Measurements from ENCODE around the gene ELL2.
"Not testable (repeated sequence)": the region's sequence is repeated elsewhere in the genome, so short reads cannot be mapped to it uniquely, and the experiment has no call there.

The ELL2 gene

DNA sequence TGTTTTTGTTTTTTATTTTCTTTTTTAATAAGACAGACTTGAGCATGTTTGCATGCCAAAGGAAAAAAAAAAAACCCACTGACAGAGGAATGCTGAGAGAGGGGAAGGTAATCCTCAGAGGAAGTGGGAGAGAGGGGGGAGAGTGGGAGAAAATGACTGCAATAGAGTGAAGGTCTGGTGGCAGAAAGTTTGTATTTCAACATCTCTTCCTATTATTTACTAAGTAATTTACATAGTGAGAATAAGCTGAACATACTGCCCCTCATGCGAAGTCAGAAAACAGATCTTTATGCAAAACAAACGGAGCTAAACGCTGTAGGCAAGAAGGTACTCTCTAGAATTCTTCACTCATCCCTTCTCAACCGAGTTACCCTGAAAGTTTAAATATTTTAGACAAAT lies 45.0 kb downstream of the ELL2 start:
- Mint-ChIP-seq H3K9me3 (no peaks in the 10 kb centered on the region), H3K4me1 (peaks cover 10% of the 10 kb centered on the region), H3K27me3 (no peaks in the 10 kb centered on the region), H3K27ac (no peak overlapping the region), H3K4me3 (no peak overlapping the region), H3K36me3 (peaks cover 26% of the 10 kb centered on the region)

GRCh38 chr5:95915999-95916686 lies 45.5 kb downstream of the ELL2 start:
- Mint-ChIP-seq H3K4me3 (no peak overlapping the region), H3K4me1 (peaks cover 10% of the 10 kb centered on the region)

DNA sequence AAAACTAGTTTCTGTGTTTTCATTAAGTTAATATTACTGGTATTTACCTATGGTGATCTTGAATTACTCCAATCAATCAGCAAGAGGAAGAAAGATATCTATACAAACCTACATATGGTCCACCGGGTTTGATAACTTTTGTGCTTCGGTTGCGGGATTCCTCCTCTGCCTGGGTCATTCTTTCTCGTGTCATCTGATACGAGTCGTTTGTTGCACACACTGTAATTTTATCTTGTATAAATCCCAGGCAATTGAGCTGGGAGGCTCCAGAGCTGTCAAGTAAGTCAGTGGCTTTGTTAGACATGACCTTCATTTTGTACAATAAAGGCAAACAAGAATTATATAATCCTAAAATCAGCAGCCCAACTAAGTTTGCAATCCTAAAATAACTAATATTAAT lies 48.0 kb downstream of the ELL2 start:
- Mint-ChIP-seq H3K4me1 (peaks cover 10% of the 10 kb centered on the region), H3K4me3 (no peak overlapping the region), H3K9me3 (no peaks in the 10 kb centered on the region), H3K27me3 (no peaks in the 10 kb centered on the region), H3K27ac (no peak overlapping the region), H3K36me3 (peaks cover 29% of the 10 kb centered on the region)

More at GRCh38 chr5:95915999-95916686, 45.5 kb downstream of the ELL2 start:
- Mint-ChIP-seq H3K27ac (peak overlapping the region; percentile 20), H3K36me3 (peaks cover 30% of the 10 kb centered on the region), H3K9me3 (no peaks in the 10 kb centered on the region), H3K27me3 (no peaks in the 10 kb centered on the region)

DNA sequence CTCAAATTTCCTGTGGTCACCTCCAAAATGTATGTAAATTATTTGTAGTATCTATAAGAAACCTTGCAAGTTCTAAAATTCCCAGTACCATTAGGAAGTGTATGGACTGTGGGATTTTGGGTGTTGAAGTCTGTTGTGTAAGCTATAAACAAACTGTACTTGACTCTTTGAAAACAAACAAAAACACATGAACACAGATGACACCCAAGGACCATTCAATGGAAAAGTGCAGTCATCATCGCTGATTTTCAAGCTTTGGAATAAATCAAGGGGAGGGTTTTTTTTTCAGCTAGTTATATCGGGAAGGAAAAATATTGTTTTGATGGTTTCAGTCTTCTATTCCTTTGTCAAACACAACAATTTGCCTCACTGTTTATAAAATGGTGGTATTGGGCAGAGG lies 49.6 kb downstream of the ELL2 start:
- Mint-ChIP-seq H3K4me3 (no peak overlapping the region), H3K36me3 (peaks cover 29% of the 10 kb centered on the region), H3K27ac (no peak overlapping the region), H3K27me3 (no peaks in the 10 kb centered on the region), H3K4me1 (peaks cover 7% of the 10 kb centered on the region), H3K9me3 (no peaks in the 10 kb centered on the region)

DNA sequence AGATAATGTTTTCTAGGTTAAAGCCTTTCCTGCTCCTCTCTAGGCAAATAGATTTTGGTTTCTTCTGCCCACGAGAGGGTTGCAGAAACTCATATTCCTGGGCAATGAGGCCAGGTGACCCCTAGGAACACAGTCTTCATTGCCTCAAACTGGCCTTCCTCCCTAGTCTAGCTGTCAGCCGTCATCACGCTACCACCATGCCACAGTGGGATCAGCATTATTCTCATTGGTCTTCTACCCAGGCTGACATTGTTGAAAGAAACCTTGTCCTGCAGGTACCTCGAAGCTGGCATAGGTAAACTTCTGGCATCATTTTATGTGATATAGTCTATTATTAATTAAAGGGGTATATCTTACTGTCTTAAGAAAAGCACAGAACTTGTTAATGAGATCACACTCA lies 51.1 kb downstream of the ELL2 start:
- H3K4me1 Mint-ChIP-seq: no peaks in the 10 kb centered on the region
- H3K36me3 Mint-ChIP-seq: peaks cover 24% of the 10 kb centered on the region
- H3K4me3 Mint-ChIP-seq: no peak overlapping the region
- no peaks in the 10 kb centered on the region for H3K27me3 Mint-ChIP-seq
- no peaks in the 10 kb centered on the region for H3K9me3 Mint-ChIP-seq
- no peak overlapping the region for H3K27ac Mint-ChIP-seq

GRCh38 chr5:95909738-95910137 lies 51.9 kb downstream of the ELL2 start:
- Mint-ChIP-seq H3K27me3 (no peaks in the 10 kb centered on the region), H3K36me3 (peaks cover 23% of the 10 kb centered on the region), H3K4me1 (no peaks in the 10 kb centered on the region), H3K4me3 (no peak overlapping the region), H3K9me3 (no peaks in the 10 kb centered on the region), H3K27ac (no peak overlapping the region)

GRCh38 chr5:95908799-95909198 lies 52.9 kb downstream of the ELL2 start:
- no peaks in the 10 kb centered on the region for H3K9me3 Mint-ChIP-seq
- no peak overlapping the region for H3K27ac Mint-ChIP-seq
- H3K27me3 Mint-ChIP-seq: no peaks in the 10 kb centered on the region
- H3K4me3 Mint-ChIP-seq: no peak overlapping the region
- H3K36me3 Mint-ChIP-seq: peaks cover 25% of the 10 kb centered on the region
- H3K4me1 Mint-ChIP-seq: no peaks in the 10 kb centered on the region

GRCh38 chr5:95907740-95908706 lies 53.6 kb downstream of the ELL2 start:
- no peaks in the 10 kb centered on the region for H3K9me3 Mint-ChIP-seq
- peaks cover 23% of the 10 kb centered on the region for H3K36me3 Mint-ChIP-seq
- no peaks in the 10 kb centered on the region for H3K4me1 Mint-ChIP-seq
- no peak overlapping the region for H3K27ac Mint-ChIP-seq
- H3K27me3 Mint-ChIP-seq: no peaks in the 10 kb centered on the region
- H3K4me3 Mint-ChIP-seq: no peak overlapping the region

DNA sequence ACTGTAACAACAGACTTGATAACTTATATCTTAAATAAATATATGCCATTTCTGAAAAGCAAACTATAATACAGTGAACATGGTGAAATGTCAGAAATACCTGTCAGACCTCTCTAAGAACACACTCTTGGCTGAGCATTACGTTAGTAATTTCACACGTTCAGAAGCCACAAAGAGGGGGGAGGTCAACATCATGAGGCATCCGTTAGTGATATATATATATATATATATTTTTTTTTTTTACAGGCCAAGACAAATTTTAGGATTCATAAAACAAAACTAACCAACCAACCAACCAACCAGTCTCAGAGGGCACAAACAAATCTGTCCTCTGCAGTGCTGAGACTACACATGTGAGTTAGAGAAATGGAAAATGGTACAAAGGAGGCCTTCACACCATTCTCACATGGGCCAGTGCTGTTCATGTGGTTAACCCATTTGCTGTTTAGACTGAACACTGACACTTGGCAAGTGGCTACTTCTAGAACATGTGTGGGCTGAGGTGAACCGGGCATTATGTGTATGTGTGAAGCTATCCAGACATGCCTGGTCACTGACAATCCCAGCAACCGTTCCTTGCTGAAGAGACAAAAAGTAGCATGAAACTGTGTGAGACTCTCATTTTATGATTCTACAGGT lies 54.5 kb downstream of the ELL2 start:
- no peak overlapping the region for H3K27ac Mint-ChIP-seq
- no peaks in the 10 kb centered on the region for H3K4me1 Mint-ChIP-seq
- H3K4me3 Mint-ChIP-seq: no peak overlapping the region
- H3K27me3 Mint-ChIP-seq: no peaks in the 10 kb centered on the region
- no peaks in the 10 kb centered on the region for H3K9me3 Mint-ChIP-seq
- peaks cover 20% of the 10 kb centered on the region for H3K36me3 Mint-ChIP-seq

DNA sequence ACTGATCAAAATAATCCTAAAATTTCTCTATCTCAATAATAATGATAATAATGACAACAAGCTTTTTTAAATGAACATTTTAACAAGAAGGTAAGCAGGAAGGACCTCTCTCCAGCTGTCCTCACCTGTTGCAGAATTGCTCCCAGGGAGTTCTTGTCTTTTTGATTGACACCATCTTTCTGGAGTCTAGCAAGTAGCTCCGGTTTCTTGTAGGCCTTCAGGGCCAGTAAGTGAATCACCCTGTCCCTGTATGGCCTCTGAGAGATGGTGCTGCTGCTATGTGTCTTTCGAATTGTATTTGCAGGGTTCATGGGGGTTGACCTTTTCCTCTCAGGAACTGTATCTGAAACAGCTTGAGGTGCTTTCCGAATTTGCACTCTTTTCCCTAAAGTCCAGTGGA lies 55.3 kb downstream of the ELL2 start:
- H3K27me3 Mint-ChIP-seq, H3K27ac Mint-ChIP-seq, H3K4me1 Mint-ChIP-seq, H3K9me3 Mint-ChIP-seq, H3K4me3 Mint-ChIP-seq: not testable (repeated sequence)
- peaks cover 17% of the 10 kb centered on the region for H3K36me3 Mint-ChIP-seq

DNA sequence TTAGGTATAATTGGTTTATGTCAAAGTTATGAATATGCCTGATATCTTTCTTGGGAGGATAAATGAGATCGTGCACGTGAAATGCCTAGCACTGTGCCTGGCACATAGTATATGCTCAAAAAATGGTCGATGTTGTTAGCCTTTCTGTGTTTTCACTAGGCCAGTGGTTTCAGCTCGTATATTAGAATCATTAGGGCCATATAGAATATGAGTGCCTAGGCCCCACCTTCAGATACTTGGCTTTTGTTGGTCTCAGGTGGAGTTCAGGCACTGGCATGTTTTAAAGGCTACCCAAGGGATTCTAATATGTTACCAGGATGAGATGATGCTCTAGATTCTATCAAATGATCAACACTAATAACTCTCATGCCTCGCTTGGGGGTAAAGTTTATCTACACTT lies 56.8 kb downstream of the ELL2 start:
- H3K36me3 Mint-ChIP-seq: peaks cover 13% of the 10 kb centered on the region
- H3K27ac Mint-ChIP-seq: no peak overlapping the region
- H3K9me3 Mint-ChIP-seq: no peaks in the 10 kb centered on the region
- H3K4me1 Mint-ChIP-seq: no peaks in the 10 kb centered on the region
- H3K27me3 Mint-ChIP-seq: no peaks in the 10 kb centered on the region
- no peak overlapping the region for H3K4me3 Mint-ChIP-seq

DNA sequence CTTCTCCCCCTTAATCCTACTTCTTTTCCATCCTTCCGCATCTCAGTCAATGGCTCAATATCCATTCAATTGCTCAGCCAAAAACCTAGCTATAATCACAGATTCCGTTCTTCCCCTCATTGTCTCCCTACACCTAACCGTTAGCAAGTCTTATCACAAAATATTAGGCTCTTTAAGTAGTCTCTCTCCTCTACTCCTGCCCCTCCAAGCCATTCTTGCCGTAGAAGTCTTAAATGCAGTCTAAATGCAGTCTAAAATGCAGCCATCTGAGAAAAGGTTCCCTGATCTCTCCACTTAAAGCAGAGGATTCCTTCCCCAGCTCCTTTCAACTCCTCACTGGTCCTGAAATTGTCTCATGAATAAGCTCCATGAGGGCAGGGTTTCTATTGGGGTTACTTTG lies 57.8 kb downstream of the ELL2 start:
- H3K9me3 Mint-ChIP-seq: no peaks in the 10 kb centered on the region
- H3K4me1 Mint-ChIP-seq: no peaks in the 10 kb centered on the region
- no peak overlapping the region for H3K4me3 Mint-ChIP-seq
- H3K27ac Mint-ChIP-seq: no peak overlapping the region
- H3K27me3 Mint-ChIP-seq: no peaks in the 10 kb centered on the region
- H3K36me3 Mint-ChIP-seq: peaks cover 14% of the 10 kb centered on the region

DNA sequence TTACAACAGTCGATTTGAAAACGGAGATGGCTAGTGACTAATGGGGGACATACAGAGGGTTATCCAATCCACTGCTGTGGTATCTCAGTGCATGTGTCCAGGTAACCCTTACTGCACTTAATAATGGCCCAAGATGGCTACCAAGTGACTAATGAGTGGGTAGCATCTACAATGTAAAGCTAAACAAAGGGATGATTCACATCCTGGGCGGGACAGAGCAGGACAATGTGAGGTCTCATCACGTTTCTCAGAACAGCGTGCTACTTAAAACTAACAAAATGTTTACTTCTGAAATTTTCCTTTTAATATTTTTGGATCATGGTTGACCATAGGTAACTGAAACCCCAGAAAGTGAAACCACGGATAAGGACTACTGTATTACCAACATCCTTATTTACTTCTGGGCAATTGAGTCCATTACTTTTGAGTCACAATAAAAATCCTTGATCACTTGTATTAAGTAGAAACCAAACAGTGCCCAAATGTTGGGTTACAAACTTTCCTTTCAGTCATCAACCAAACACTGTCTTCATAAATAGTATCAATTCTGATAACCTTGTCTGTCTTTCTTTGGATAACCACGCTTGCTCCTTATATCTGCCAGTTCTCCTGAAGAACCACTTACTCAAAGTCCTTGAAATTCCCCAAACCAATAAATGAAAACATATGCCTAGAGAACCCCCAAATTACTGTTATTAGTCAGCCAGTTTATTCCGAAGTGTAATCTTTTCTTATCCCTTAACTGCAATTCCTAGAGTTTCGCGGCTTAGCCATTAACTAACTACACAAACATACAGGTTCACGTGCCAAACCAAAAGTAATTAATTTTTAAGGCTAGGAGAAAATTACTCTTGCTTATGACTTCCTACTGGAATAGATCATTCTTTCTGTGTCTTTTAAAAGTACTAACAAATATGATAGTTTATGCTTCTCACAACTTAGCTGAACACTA lies 59.7 kb downstream of the ELL2 start:
- H3K27me3 Mint-ChIP-seq: no peaks in the 10 kb centered on the region
- no peak overlapping the region for H3K4me3 Mint-ChIP-seq
- H3K9me3 Mint-ChIP-seq: no peaks in the 10 kb centered on the region
- peaks cover 24% of the 10 kb centered on the region for H3K36me3 Mint-ChIP-seq
- H3K27ac Mint-ChIP-seq: no peak overlapping the region
- no peaks in the 10 kb centered on the region for H3K4me1 Mint-ChIP-seq

DNA sequence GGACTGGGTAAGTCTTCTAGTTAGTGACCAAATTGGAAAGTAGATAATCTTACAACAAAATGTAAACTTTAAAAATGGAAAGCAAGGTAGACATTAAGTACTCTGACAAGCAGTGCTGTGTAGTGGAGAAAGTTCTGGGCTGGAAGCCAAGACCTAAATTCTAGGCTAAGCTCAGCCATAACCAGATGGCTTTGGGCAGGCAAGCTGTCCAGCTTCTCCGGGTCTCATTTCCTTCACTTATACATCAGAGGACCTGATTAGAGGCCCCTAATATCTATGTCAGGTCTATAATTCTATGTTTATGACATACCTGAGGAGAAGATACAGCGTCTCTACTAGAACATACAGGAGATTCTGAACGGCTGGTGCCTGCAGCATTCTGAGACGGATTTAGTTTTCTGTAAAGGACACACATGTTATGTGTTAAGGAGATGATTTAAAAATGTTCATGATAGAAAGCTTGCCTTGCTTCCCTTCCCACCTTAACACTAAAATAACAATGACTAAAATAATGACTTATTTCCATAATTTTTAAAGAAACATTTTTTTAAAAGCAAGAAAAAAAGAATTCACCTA lies 61.2 kb downstream of the ELL2 start:
- H3K27me3 Mint-ChIP-seq: no peaks in the 10 kb centered on the region
- no peaks in the 10 kb centered on the region for H3K4me1 Mint-ChIP-seq
- no peak overlapping the region for H3K4me3 Mint-ChIP-seq
- H3K36me3 Mint-ChIP-seq: peaks cover 27% of the 10 kb centered on the region
- no peak overlapping the region for H3K27ac Mint-ChIP-seq
- no peaks in the 10 kb centered on the region for H3K9me3 Mint-ChIP-seq

DNA sequence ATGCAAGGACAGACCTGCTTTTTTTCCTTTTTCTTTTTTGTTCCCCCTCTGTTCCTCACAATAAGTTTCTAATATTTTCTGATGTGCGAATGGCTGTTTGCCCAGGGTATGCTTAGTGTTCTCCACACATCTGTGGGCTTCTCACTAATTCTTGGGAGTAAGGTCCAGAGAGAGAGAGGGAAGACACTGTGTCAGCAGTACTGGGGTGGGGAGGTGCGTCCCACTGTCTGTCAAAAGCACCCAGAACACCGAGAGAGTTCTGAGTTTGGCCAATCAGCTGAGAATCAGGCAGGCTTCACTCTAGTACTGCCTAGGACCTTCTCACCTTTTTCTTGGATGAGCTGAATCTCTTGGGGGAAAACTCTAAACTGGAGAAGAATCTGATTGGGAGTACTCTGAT lies 61.8 kb downstream of the ELL2 start:
- no peaks in the 10 kb centered on the region for H3K4me1 Mint-ChIP-seq
- H3K9me3 Mint-ChIP-seq: no peaks in the 10 kb centered on the region
- H3K27ac Mint-ChIP-seq: no peak overlapping the region
- no peaks in the 10 kb centered on the region for H3K27me3 Mint-ChIP-seq
- H3K4me3 Mint-ChIP-seq: no peak overlapping the region
- H3K36me3 Mint-ChIP-seq: peaks cover 31% of the 10 kb centered on the region
